ENCODE results near the gene MEIS1. TPM values are rescaled to one million over a fixed set of nuclear protein-coding genes. Genes with fewer than 3 reads are reported as not detected.

The MEIS1 gene
- polyA plus RNA-seq, 1 donor (not counting 4 experiments of a cell fraction or from before 2014, with no cell fraction given), result 3.1 TPM

DNA sequence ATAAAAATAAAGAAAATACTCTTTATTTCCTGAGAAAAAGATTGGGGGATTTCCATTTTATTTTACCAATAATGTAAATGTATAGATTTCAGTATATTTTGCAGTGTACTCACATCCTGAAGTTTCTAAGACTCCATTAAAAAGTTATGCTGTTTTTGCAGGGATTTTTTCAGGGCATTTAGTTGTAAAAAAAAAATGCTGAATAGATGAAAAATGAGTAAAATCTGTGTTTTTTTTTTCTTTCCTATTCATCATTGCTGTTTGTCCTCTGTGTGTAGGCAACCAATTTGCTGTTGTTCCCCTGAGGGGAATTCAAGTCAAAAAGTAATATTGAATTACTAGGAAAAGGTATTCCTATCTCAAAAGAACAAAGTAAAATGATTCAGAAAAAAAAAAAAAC, 66.3 kb downstream of the MEIS1 start:
- Histone ChIP-seq H3K4me2 (ENCODE audit: control insufficient read depth, extremely low read depth, insufficient read depth, low read depth, low read length) (no peak overlapping the region), H3K4me1 (ENCODE audit: control insufficient read depth, extremely low read depth, insufficient read depth, low read length) (peaks cover 8% of the 10 kb centered on the region), H3K36me3 (ENCODE audit: control insufficient read depth in 2 of 2, extremely low read depth in 1 of 2, insufficient read depth in 2 of 2, low read length in 2 of 2) (no peaks in the 10 kb centered on the region), H3K9me3 (ENCODE audit: control insufficient read depth, low read depth, low read length) (no peaks in the 10 kb centered on the region), H2AFZ (ENCODE audit: control insufficient read depth, low read length) (no peak overlapping the region), H3K9me1 (ENCODE audit: control insufficient read depth, extremely low read depth, insufficient read depth, low read length) (no peaks in the 10 kb centered on the region), H3K27ac (ENCODE audit: control insufficient read depth, insufficient read depth, low read length) (no peak overlapping the region), H3K27me3 (ENCODE audit: control insufficient read depth, extremely low read depth, insufficient read depth, low read length) (no peaks in the 10 kb centered on the region), H4K20me1 (ENCODE audit: control insufficient read depth, extremely low read depth, insufficient read depth, low read length) (no peaks in the 10 kb centered on the region), H3K9ac (ENCODE audit: control insufficient read depth, extremely low read depth, insufficient read depth, low read length) (no peak overlapping the region), H3K4me3 (ENCODE audit: control insufficient read depth in 2 of 3, extremely low read depth in 1 of 3, insufficient read depth in 2 of 3, low read depth in 1 of 3, low read length in 3 of 3) (no peak overlapping the region), H3K79me2 (ENCODE audit: control insufficient read depth, insufficient read depth, low read length) (no peaks in the 10 kb centered on the region)
- FAIRE-seq (no peak), DNase-seq (ENCODE audit: low read depth, low spot score) (no peak)
- TF ChIP-seq, protein P1, sequence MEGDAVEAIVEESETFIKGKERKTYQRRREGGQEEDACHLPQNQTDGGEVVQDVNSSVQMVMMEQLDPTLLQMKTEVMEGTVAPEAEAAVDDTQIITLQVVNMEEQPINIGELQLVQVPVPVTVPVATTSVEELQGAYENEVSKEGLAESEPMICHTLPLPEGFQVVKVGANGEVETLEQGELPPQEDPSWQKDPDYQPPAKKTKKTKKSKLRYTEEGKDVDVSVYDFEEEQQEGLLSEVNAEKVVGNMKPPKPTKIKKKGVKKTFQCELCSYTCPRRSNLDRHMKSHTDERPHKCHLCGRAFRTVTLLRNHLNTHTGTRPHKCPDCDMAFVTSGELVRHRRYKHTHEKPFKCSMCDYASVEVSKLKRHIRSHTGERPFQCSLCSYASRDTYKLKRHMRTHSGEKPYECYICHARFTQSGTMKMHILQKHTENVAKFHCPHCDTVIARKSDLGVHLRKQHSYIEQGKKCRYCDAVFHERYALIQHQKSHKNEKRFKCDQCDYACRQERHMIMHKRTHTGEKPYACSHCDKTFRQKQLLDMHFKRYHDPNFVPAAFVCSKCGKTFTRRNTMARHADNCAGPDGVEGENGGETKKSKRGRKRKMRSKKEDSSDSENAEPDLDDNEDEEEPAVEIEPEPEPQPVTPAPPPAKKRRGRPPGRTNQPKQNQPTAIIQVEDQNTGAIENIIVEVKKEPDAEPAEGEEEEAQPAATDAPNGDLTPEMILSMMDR (optimal IDR thresholded peaks at IDR 0.05 in 1 of 3, IDR thresholded peaks at IDR 0.05 in 1 of 3, conservative IDR thresholded peaks at IDR 0.05 in 1 of 3; ENCODE audit: extremely low read depth in 1 of 3, insufficient read depth in 2 of 3, low read length in 3 of 3), result no peak
- no peak for TF ChIP-seq EZH2 (IDR thresholded peaks at IDR 0.05; ENCODE audit: low read length)
- dilution Hi-C loops (cut with MboI; ENCODE audit: extremely low pct_ligation_motif_present, low sequenced_read_pairs), result no loop called here

DNA sequence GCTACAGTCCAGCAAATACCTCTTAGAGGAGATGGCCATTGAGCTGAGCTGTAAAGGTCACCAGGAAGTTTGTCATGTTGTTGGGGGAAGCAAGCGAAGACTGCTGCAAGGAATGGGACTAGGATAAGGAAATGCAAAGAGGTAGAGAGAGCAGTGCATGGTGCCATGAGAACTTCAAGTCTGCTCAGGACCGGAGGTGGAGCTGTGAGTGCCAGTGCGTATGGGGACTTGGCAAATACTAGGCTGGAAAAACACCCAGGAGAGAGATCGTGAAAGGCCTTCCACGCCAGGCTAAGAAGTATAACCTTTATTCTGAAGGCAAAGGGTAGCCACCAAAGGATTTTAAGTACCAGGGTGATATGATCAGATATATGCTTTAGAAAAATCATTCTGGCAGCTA, 71.3 kb downstream of the MEIS1 start:
- H3K9ac ChIP-seq (ENCODE audit: control insufficient read depth, extremely low read depth, insufficient read depth, low read length), result no peak overlapping the region
- H3K27me3 ChIP-seq (ENCODE audit: control insufficient read depth, extremely low read depth, insufficient read depth, low read length), result no peaks in the 10 kb centered on the region
- H3K79me2 ChIP-seq (ENCODE audit: control insufficient read depth, insufficient read depth, low read length), result no peaks in the 10 kb centered on the region
- dilution Hi-C loops (cut with MboI; ENCODE audit: extremely low pct_ligation_motif_present, low sequenced_read_pairs), result no loop called here
- no peak overlapping the region for H3K4me2 ChIP-seq (ENCODE audit: control insufficient read depth, extremely low read depth, insufficient read depth, low read depth, low read length)
- FAIRE-seq (no peak), DNase-seq (ENCODE audit: low read depth, low spot score) (no peak)
- H3K4me3 ChIP-seq (ENCODE audit: control insufficient read depth in 2 of 3, extremely low read depth in 1 of 3, insufficient read depth in 2 of 3, low read depth in 1 of 3, low read length in 3 of 3), result no peak overlapping the region
- no peak overlapping the region for H3K27ac ChIP-seq (ENCODE audit: control insufficient read depth, insufficient read depth, low read length)
- H2AFZ ChIP-seq (ENCODE audit: control insufficient read depth, low read length), result no peak overlapping the region
- H3K36me3 ChIP-seq (ENCODE audit: control insufficient read depth in 2 of 2, extremely low read depth in 1 of 2, insufficient read depth in 2 of 2, low read length in 2 of 2), result no peaks in the 10 kb centered on the region
- H3K9me3 ChIP-seq (ENCODE audit: control insufficient read depth, low read depth, low read length), result no peaks in the 10 kb centered on the region
- peaks cover 10% of the 10 kb centered on the region for H3K4me1 ChIP-seq (ENCODE audit: control insufficient read depth, extremely low read depth, insufficient read depth, low read length)
- TF ChIP-seq, protein P1 (optimal IDR thresholded peaks at IDR 0.05 in 1 of 3, IDR thresholded peaks at IDR 0.05 in 1 of 3, conservative IDR thresholded peaks at IDR 0.05 in 1 of 3; ENCODE audit: extremely low read depth in 1 of 3, insufficient read depth in 2 of 3, low read length in 3 of 3), result no peak
- TF ChIP-seq EZH2 (IDR thresholded peaks at IDR 0.05; ENCODE audit: low read length), result no peak
- H4K20me1 ChIP-seq (ENCODE audit: control insufficient read depth, extremely low read depth, insufficient read depth, low read length), result no peaks in the 10 kb centered on the region
- H3K9me1 ChIP-seq (ENCODE audit: control insufficient read depth, extremely low read depth, insufficient read depth, low read length), result no peaks in the 10 kb centered on the region

Measured in keratinocyte (primary cell).